Right lobe of liver (tissue), 6 donors: ENCODE measurements around the gene RNF25. TPM values are rescaled to one million over a fixed set of nuclear protein-coding genes. Genes with fewer than 3 reads are reported as not detected.

ENCODE experiments used
- ATAC-seq, 4 donors: fragments of 200-7000 bp; cut with Tn5 transposase; one replicate each; pipeline ENCODE4 v1.9.1; 2020; ENCODE audit warnings: mild to moderate bottlenecking in 4 of 4, moderate library complexity in 4 of 4
- DNase-seq, 3 donors: peaks; one replicate each; pipeline ENCODE4 v3.0.0-alpha.2; 2020
- H3K27ac ChIP-seq, 3 donors: fragments of 200-600 bp; one replicate each; pipeline ENCODE4 v1.8.0; 2022
- H3K27me3 ChIP-seq, 2 donors: fragments of 200-600 bp; one replicate each; pipeline ENCODE4 v1.8.0; 2022
- H3K36me3 ChIP-seq, 4 donors: fragments of 200-600 bp; sonication (generic) in 1 of 4; one replicate each; pipeline versions ENCODE4 v1.5.1 to v1.8.0; 2017 to 2022; ENCODE audit warnings: control low read depth in 1 of 4
- H3K4me1 ChIP-seq, 4 donors: fragments of 200-600 bp; sonication (generic) in 1 of 4; one replicate each; pipeline versions ENCODE4 v1.5.1 to v1.8.0; 2017 to 2022; ENCODE audit warnings: control low read depth in 1 of 4
- H3K4me3 ChIP-seq, 3 donors: fragments of 200-600 bp; one replicate each; pipeline ENCODE4 v1.8.0; 2022
- H3K9me3 ChIP-seq, 4 donors: fragments of 200-600 bp; sonication (generic) in 1 of 4; one replicate each; pipeline versions ENCODE4 v1.5.1 to v1.8.0; 2017 to 2022; ENCODE audit warnings: control low read depth in 1 of 4
- POLR2A ChIP-seq: fragments of 450-650 bp; IDR thresholded peaks from one replicate; pipeline ENCODE4 v1.6.1; 2017; ENCODE audit warnings: antibody characterized with exemption, mild to moderate bottlenecking
- WGBS: methylation state at CpG from one replicate; pipeline ENCODE4 v1.1.6; 2018; ENCODE audit warnings: low coverage, low lambda C conversion rate; ENCODE audit not compliant: insufficient coverage; ENCODE audit errors: missing lambda C conversion rate; 5-methylcytosine and 5-hydroxymethylcytosine counted together
- intact Hi-C, 2 donors: fragments of 100-400 bp; cut with DNase I; formaldehyde crosslinking; loops; one replicate each; pipeline versions ENCODE4 v1.11.2 to v1.14.1; 2022
- total RNA-seq, 6 experiments: library from RNA; depleted of rRNA in 2 of 6; stranded (reverse); fragments of >200 nt in 2 of 6; fragmentation: NEBNext Ultra II Directional in 3 of 6; extraction: Animal tissue kit (Norgen Biotek cat#: 25700) in 3 of 6; gene quantifications; one replicate each; pipeline versions ENCODE4 v1.1.0 to v1.2.4, GENCODE V29; 2016 to 2023
- TF ChIP-seq, protein P1 (sequence below), 4 donors: fragments of 200-600 bp in 3 of 4; fragments of 450-650 bp in 1 of 4; IDR thresholded peaks; one replicate each; pipeline versions ENCODE4 v1.5.1 to v1.8.0; 2016 to 2022; ENCODE audit warnings: antibody characterized with exemption in 4 of 4, mild to moderate bottlenecking in 2 of 4
- donor health status: DM: no; HTN: yes; CAD: no.
- donor health status: DM: no; HTN: no; CAD: no.
- donor health status: DM: no; HTN: no; CAD: no.
- donor health status: DM: no; HTN: yes; CAD: no.
- donor health status: DM: no; HTN: yes; CAD: no.

The RNF25 gene
- total RNA-seq, 6 experiments from 2014 or later, result 7.7 to 11.1 (median 9.1) TPM

DNA sequence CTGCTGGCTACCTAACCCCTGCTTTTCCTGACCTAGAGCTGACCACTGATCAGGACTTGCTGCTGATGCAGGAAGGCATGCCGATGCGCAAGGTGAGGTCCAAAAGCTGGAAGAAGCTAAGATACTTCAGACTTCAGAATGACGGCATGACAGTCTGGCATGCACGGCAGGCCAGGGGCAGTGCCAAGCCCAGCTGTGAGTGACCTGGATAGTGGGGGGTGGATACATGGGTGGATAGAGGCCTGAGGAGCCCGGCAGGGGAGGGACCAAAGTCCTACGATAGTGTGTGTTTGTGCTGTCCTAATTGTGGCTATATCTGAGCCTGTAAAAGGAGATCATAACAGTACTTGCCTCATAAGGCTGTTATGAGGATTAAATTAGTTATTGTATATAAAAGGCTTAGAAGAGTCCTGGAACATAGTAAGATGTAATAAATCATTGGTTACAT is 55.9 kb downstream of the RNF25 start:
- Histone ChIP-seq H3K4me1 (no peaks in the 10 kb centered on the region), H3K27me3 (no peaks in the 10 kb centered on the region), H3K4me3 (no peak overlapping the region), H3K36me3 (no peaks in the 10 kb centered on the region), H3K9me3 (no peaks in the 10 kb centered on the region), H3K27ac (peak overlapping the region in 1 of 3 donors; percentile 5)
- ATAC-seq, result peak; percentile 100
- TF ChIP-seq POLR2A, result no peak
- TF ChIP-seq, protein P1, sequence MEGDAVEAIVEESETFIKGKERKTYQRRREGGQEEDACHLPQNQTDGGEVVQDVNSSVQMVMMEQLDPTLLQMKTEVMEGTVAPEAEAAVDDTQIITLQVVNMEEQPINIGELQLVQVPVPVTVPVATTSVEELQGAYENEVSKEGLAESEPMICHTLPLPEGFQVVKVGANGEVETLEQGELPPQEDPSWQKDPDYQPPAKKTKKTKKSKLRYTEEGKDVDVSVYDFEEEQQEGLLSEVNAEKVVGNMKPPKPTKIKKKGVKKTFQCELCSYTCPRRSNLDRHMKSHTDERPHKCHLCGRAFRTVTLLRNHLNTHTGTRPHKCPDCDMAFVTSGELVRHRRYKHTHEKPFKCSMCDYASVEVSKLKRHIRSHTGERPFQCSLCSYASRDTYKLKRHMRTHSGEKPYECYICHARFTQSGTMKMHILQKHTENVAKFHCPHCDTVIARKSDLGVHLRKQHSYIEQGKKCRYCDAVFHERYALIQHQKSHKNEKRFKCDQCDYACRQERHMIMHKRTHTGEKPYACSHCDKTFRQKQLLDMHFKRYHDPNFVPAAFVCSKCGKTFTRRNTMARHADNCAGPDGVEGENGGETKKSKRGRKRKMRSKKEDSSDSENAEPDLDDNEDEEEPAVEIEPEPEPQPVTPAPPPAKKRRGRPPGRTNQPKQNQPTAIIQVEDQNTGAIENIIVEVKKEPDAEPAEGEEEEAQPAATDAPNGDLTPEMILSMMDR (IDR thresholded peaks at IDR 0.05), result no peak
- intact Hi-C loops, result no loop called here
- DNase-seq, result peak; percentile 74 to 83 (median 78)
- WGBS, result 40% methylated on average over 4 of the region's 6 CpGs

Other genes starting within 250 kb of the RNF25 start
- gene USP37, start 103.7 kb downstream of the RNF25 start, total RNA-seq, result 1 to 10 TPM; 4.8 to 8.9 (median 6.7) TPM
- gene CNOT9, start 103.2 kb downstream of the RNF25 start, total RNA-seq, result 10 to 100 TPM; 11.8 to 39.3 (median 19.2) TPM
- gene PLCD4, start 64.1 kb downstream of the RNF25 start, total RNA-seq, result under 1 TPM; 0.31 to 0.95 (median 0.56) TPM
- 10 to 100 TPM in 2 of 6 experiments, 1 to 10 TPM in 4; 7.1 to 12.5 (median 7.5) TPM for gene ZNF142, start 12.4 kb downstream of the RNF25 start, total RNA-seq
- 10 to 100 TPM; 19.7 to 34.1 (median 28.0) TPM for gene BCS1L, start 12.3 kb downstream of the RNF25 start, total RNA-seq
- gene STK36, start 84 bp upstream of the RNF25 start, total RNA-seq, result 10 to 100 TPM in 5 of 6 experiments, 1 to 10 TPM in 1; 9.2 to 14.0 (median 12.7) TPM
- 10 to 100 TPM in 4 of 6 experiments, 1 to 10 TPM in 2; 8.2 to 14.8 (median 11.6) TPM for gene TTLL4, start 38.8 kb upstream of the RNF25 start, total RNA-seq
- 100 to 1,000 TPM; 209 to 463 (median 238) TPM for gene CYP27A1, start 110.1 kb upstream of the RNF25 start, total RNA-seq
- gene PRKAG3, start 159.8 kb upstream of the RNF25 start, total RNA-seq, result not detected
- under 1 TPM in 1 of 6 experiments, not detected in 5; 0.25 TPM for gene WNT6, start 187.8 kb upstream of the RNF25 start, total RNA-seq
- under 1 TPM in 1 of 6 experiments, not detected in 5; 0.31 TPM for gene WNT10A, start 208.8 kb upstream of the RNF25 start, total RNA-seq